Sigmoid colon (tissue), 4 donors: ENCODE data around the gene IL15.

Source experiments
- POLR2A ChIP-seq, 2 donors: fragments of 450-650 bp; IDR thresholded peaks; one replicate each; pipeline ENCODE4 v1.6.1; 2016; ENCODE audit warnings: antibody characterized with exemption in 2 of 2, mild to moderate bottlenecking in 2 of 2, moderate library complexity in 2 of 2
- POLR2AphosphoS5 ChIP-seq, 4 donors: sonication (generic); formaldehyde crosslinking; IDR thresholded peaks; one replicate each; pipeline ENCODE4 v1.6.1; 2017; ENCODE audit warnings: antibody characterized with exemption in 4 of 4
- TF ChIP-seq, protein P1 (sequence below), 4 experiments: fragments of 450-650 bp in 3 of 4; fragments of 200-600 bp in 1 of 4; IDR thresholded peaks; one replicate each; pipeline ENCODE4 v1.5.1; 2016 to 2019; ENCODE audit warnings: antibody characterized with exemption in 4 of 4, mild to moderate bottlenecking in 3 of 4, moderate library complexity in 2 of 4

GRCh38 chr4:141645611-141646340 lies 9.4 kb downstream of the IL15 start:
- TF ChIP-seq, protein P1, sequence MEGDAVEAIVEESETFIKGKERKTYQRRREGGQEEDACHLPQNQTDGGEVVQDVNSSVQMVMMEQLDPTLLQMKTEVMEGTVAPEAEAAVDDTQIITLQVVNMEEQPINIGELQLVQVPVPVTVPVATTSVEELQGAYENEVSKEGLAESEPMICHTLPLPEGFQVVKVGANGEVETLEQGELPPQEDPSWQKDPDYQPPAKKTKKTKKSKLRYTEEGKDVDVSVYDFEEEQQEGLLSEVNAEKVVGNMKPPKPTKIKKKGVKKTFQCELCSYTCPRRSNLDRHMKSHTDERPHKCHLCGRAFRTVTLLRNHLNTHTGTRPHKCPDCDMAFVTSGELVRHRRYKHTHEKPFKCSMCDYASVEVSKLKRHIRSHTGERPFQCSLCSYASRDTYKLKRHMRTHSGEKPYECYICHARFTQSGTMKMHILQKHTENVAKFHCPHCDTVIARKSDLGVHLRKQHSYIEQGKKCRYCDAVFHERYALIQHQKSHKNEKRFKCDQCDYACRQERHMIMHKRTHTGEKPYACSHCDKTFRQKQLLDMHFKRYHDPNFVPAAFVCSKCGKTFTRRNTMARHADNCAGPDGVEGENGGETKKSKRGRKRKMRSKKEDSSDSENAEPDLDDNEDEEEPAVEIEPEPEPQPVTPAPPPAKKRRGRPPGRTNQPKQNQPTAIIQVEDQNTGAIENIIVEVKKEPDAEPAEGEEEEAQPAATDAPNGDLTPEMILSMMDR (IDR thresholded peaks at IDR 0.05), result no peak
- TF ChIP-seq POLR2A (IDR thresholded peaks at IDR 0.05) (no peak), POLR2AphosphoS5 (IDR thresholded peaks at IDR 0.05) (no peak)
